Effector CD8-positive, alpha-beta T cell (primary cell): ENCODE measurements around the gene SART3.
A peak's percentile ranks its signal among the peaks of the same experiment; 100 is the strongest.
"Not testable (repeated sequence)": the region's sequence is repeated elsewhere in the genome, so short reads cannot be mapped to it uniquely, and the experiment has no call there.

Experiments used
- DNase-seq: peaks from one replicate; lab custom pipeline; 2025; lab: John Stamatoyannopoulos, UW

Gene SART3

GRCh38 chr12:108518716-108519496 lies 42.1 kb downstream of the SART3 start:
- DNase-seq: no peak

- no peak for DNase-seq
These were observed 42.8 kb downstream of the SART3 start for GRCh38 chr12:108518101-108518715.

GRCh38 chr12:108517288-108518100 lies 43.5 kb downstream of the SART3 start:
- no peak for DNase-seq

- DNase-seq: no peak
These were observed 44.3 kb downstream of the SART3 start for GRCh38 chr12:108516511-108517275.

- no peak for DNase-seq
These were observed 45.1 kb downstream of the SART3 start for GRCh38 chr12:108515916-108516315.

GRCh38 chr12:108514973-108515814 lies 45.8 kb downstream of the SART3 start, which contains the start of gene FICD:
Gene FICD (plus strand): TSS chr12:108515277. CDS start chr12:108516973, 1,696 bp downstream.
- peak; percentile 99 for DNase-seq

- DNase-seq: no peak
These were observed 46.5 kb downstream of the SART3 start for GRCh38 chr12:108514468-108514972.

GRCh38 chr12:108511633-108512540 lies 49.1 kb downstream of the SART3 start:
- DNase-seq: peak; percentile 66

- DNase-seq: no peak
These were observed 50.1 kb downstream of the SART3 start for GRCh38 chr12:108510836-108511235.

GRCh38 chr12:108509806-108510205 lies 51.2 kb downstream of the SART3 start:
- no peak for DNase-seq

GRCh38 chr12:108507971-108508642 lies 52.9 kb downstream of the SART3 start:
- DNase-seq: no peak

- no peak for DNase-seq
These were observed 55.8 kb downstream of the SART3 start for GRCh38 chr12:108505129-108505528.

- DNase-seq: no peak
These were observed 58.1 kb downstream of the SART3 start for GRCh38 chr12:108502922-108503321.

- no peak for DNase-seq
These were observed 62.8 kb downstream of the SART3 start for GRCh38 chr12:108498136-108498535.

- no peak for DNase-seq
These were observed 65.0 kb downstream of the SART3 start for GRCh38 chr12:108495823-108496579.

GRCh38 chr12:108495054-108495453 lies 65.9 kb downstream of the SART3 start:
- no peak for DNase-seq

- DNase-seq: no peak
These were observed 69.7 kb downstream of the SART3 start for GRCh38 chr12:108491256-108491655.

- DNase-seq: not testable (repeated sequence)
These were observed 73.9 kb downstream of the SART3 start for GRCh38 chr12:108487029-108487428.
